ENCODE measurements around the gene HS1BP3.

HS1BP3 gene

GRCh38 chr2:20623241-20623640 is 27.7 kb downstream of the HS1BP3 start:
- no peak overlapping the region for H3K4me3 ChIP-seq (ENCODE audit: low read depth, low read length)
- TF ChIP-seq CTCF (IDR thresholded peaks at IDR 0.05; ENCODE audit: borderline replicate concordance, insufficient read depth, low read depth, low read length), result no peak

- H3K4me3 ChIP-seq (ENCODE audit: low read depth, low read length), result no peak overlapping the region
- no peak for TF ChIP-seq CTCF (IDR thresholded peaks at IDR 0.05; ENCODE audit: borderline replicate concordance, insufficient read depth, low read depth, low read length)
Measured at GRCh38 chr2:20622731-20623130, 28.2 kb downstream of the HS1BP3 start.

GRCh38 chr2:20622296-20622686 is 28.6 kb downstream of the HS1BP3 start:
- no peak for TF ChIP-seq CTCF (IDR thresholded peaks at IDR 0.05; ENCODE audit: borderline replicate concordance, insufficient read depth, low read depth, low read length)
- no peak overlapping the region for H3K4me3 ChIP-seq (ENCODE audit: low read depth, low read length)

GRCh38 chr2:20621366-20622295 is 29.3 kb downstream of the HS1BP3 start:
- H3K4me3 ChIP-seq (ENCODE audit: low read depth, low read length), result no peak overlapping the region
- no peak for TF ChIP-seq CTCF (IDR thresholded peaks at IDR 0.05; ENCODE audit: borderline replicate concordance, insufficient read depth, low read depth, low read length)

GRCh38 chr2:20620696-20621365 is 30.1 kb downstream of the HS1BP3 start:
- TF ChIP-seq CTCF (IDR thresholded peaks at IDR 0.05; ENCODE audit: borderline replicate concordance, insufficient read depth, low read depth, low read length), result no peak
- H3K4me3 ChIP-seq (ENCODE audit: low read depth, low read length), result no peak overlapping the region

GRCh38 chr2:20620271-20620681 is 30.6 kb downstream of the HS1BP3 start:
- TF ChIP-seq CTCF (IDR thresholded peaks at IDR 0.05; ENCODE audit: borderline replicate concordance, insufficient read depth, low read depth, low read length), result no peak
- H3K4me3 ChIP-seq (ENCODE audit: low read depth, low read length), result no peak overlapping the region
